HG03457 (cell line): ENCODE measurements around the gene RXRB.

ENCODE experiments used
- ATAC-seq: cut with Tn5 transposase; IDR thresholded peaks from one replicate; pipeline ENCODE4 v1.9.1; 2021; ENCODE audit warnings: moderate number of reproducible peaks; ENCODE audit not compliant: unreplicated experiment

RXRB gene

GRCh38 chr6:33177552-33178446 lies 22.7 kb downstream of the RXRB start:
- no peak for ATAC-seq

- no peak for ATAC-seq
Measured at GRCh38 chr6:33176906-33177305, 23.6 kb downstream of the RXRB start.

GRCh38 chr6:33175436-33176069 lies 24.9 kb downstream of the RXRB start:
- no peak for ATAC-seq

- no peak for ATAC-seq
Measured at GRCh38 chr6:33174784-33175183, 25.7 kb downstream of the RXRB start.

- no peak for ATAC-seq
Measured at GRCh38 chr6:33173535-33174180, 26.8 kb downstream of the RXRB start.

GRCh38 chr6:33172688-33173534 lies 27.6 kb downstream of the RXRB start:
- no peak for ATAC-seq

GRCh38 chr6:33171880-33172687 lies 28.4 kb downstream of the RXRB start:
- no peak for ATAC-seq

- ATAC-seq, result no peak
Measured at GRCh38 chr6:33171016-33171879, 29.2 kb downstream of the RXRB start.

GRCh38 chr6:33170176-33171015 lies 30.1 kb downstream of the RXRB start:
- no peak for ATAC-seq

GRCh38 chr6:33169291-33170175 lies 30.9 kb downstream of the RXRB start:
- no peak for ATAC-seq

GRCh38 chr6:33168639-33169038 lies 31.8 kb downstream of the RXRB start:
- no peak for ATAC-seq

GRCh38 chr6:33168284-33168601 lies 32.2 kb downstream of the RXRB start:
- no peak for ATAC-seq

- no peak for ATAC-seq
Measured at GRCh38 chr6:33167374-33168283, 32.8 kb downstream of the RXRB start.

GRCh38 chr6:33166811-33167210 lies 33.7 kb downstream of the RXRB start:
- no peak for ATAC-seq

GRCh38 chr6:33166363-33166762 lies 34.1 kb downstream of the RXRB start:
- ATAC-seq, result no peak

- no peak for ATAC-seq
Measured at GRCh38 chr6:33165581-33166258, 34.7 kb downstream of the RXRB start.
